ENCODE data around the gene C1orf232.

DNA sequence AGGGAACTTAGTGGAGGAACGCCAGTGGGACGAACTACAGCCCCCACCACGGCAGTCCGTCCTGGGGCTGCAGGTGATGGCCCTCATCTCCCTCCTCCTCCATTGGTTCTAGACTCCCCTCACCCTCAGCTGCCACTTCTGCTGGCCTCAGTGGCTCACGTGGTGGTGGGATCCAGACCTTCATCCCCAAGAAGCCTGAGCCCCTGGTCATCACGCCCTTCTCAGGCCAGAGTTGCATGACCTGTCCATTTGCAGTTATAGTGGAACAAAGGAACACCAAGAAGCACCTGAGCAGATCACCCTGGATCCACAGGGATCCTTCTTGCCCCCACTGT is 22.8 kb downstream of the C1orf232 start:
- TF ChIP-seq ELF1 (CRISPR knock-in tag; IDR thresholded peaks at IDR 0.05) (no peak), ZNF274 (CRISPR knock-in tag; IDR thresholded peaks at IDR 0.05) (no peak), ETV6 (CRISPR knock-in tag; conservative IDR thresholded peaks at IDR 0.05) (no peak), RFX5 (IDR thresholded peaks at IDR 0.05; ENCODE audit: low read depth, low read length) (no peak)

Data from HepG2 (cell line).